ACHN (cell line): ENCODE data around the gene CAV2.

ENCODE experiments used
- DNase-seq: peaks from one replicate; pipeline ENCODE4 v3.0.0-alpha.2; 2015
- in situ Hi-C: cut with HindIII; loops from 2 replicates; pipeline ENCODE4 v1.10.0; 2017; ENCODE audit warnings: low sequenced_read_pairs, low pct_ligation_motif_present, low pct_unique_long_range_greater_than_20kb

The CAV2 gene

DNA sequence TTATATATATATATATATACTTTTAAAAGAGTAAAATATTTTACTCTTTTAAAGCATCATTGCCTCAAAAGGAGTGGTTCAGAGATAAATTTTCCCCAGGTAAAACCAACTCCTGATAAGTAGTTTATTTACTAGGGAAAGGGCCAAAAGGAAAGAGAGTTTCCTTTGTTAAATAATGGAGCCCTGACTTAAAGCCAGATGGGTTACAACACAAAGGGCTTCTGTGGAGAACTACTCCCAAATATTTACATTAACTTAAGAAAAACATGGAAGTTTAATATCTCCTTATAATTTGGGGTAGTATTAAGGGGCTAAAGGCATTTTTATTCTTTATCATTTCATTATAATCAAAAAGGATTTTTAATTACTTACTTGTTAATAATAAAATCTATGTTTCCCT lies 16.8 kb downstream of the CAV2 start:
- DNase-seq = no peak
- in situ Hi-C loops = no loop called here

GRCh38 chr7:116517626-116518025 lies 18.1 kb downstream of the CAV2 start:
- in situ Hi-C loops = no loop called here
- no peak for DNase-seq

DNA sequence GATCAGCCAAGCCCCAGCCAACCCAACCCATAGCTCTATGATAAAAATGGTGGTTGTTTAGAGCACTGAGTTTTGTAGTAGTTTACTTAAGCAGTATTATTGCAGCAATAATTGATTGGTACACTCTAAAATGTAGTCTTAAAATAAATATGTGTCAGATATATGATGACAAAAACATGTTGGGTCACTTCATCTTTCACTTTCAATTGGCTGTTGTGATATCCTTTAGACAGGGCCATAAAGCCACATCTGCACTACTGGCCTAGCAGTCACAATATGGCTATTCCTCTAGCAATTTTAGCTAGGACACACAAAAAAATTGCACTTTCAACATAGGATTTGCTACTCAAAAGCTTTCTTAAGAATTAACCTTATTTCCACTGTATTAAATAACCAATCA lies 19.4 kb downstream of the CAV2 start:
- in situ Hi-C loops = no loop called here
- DNase-seq = no peak

- in situ Hi-C loops = loop anchor here (10.0 kb wide), 1 partner anchor 266 kb away; no protein-coding TSS in a partner anchor
- DNase-seq = no peak
These were observed 21.6 kb downstream of the CAV2 start for GRCh38 chr7:116521046-116521664.

GRCh38 chr7:116522247-116522646 lies 22.7 kb downstream of the CAV2 start:
- peak; percentile 91 for DNase-seq
- in situ Hi-C loops = loop anchor here (10.0 kb wide), 1 partner anchor 267 kb away; no protein-coding TSS in a partner anchor

- DNase-seq = no peak
- in situ Hi-C loops = loop anchor here (10.0 kb wide), 1 partner anchor 269 kb away; no protein-coding TSS in a partner anchor
These were observed 24.7 kb downstream of the CAV2 start for GRCh38 chr7:116524221-116524608.

- DNase-seq = peak; percentile 99
- in situ Hi-C loops = loop anchor here (10.0 kb wide), 1 partner anchor 270 kb away; no protein-coding TSS in a partner anchor
These were observed 25.2 kb downstream of the CAV2 start, which contains the start of gene CAV1 for GRCh38 chr7:116524609-116525297. Gene CAV1 (plus strand): TSS chr7:116525036. CDS start chr7:116525063, 27 bp downstream.

GRCh38 chr7:116525298-116525912 lies 25.9 kb downstream of the CAV2 start:
- DNase-seq = peak; percentile 40
- in situ Hi-C loops = loop anchor here (10.0 kb wide), 1 partner anchor 271 kb away; no protein-coding TSS in a partner anchor

GRCh38 chr7:116525913-116526861 lies 26.6 kb downstream of the CAV2 start:
- peak; percentile 93 for DNase-seq
- in situ Hi-C loops = loop anchor here (10.0 kb wide), 1 partner anchor 271 kb away; no protein-coding TSS in a partner anchor

DNA sequence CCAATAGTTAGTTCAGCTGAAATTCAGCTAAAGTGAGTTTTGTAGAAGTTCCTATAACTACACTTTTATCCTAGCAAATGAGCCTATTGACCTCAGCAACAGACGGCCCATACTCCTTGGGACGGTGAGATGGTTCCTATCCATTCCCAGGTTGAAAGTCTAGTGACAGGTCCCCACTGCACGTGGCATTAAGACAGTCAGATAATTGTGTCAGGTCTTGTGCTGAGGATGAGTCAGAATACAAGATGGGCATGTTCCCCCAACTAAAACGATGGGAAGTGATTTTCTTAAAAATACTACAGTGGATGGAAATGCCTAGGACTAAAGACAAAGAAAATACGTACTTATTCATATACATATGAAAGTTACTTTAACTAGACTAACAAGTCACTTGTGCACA lies 27.4 kb downstream of the CAV2 start:
- in situ Hi-C loops = loop anchor here (10.0 kb wide), 1 partner anchor 272 kb away; no protein-coding TSS in a partner anchor
- peak; percentile 49 for DNase-seq

DNA sequence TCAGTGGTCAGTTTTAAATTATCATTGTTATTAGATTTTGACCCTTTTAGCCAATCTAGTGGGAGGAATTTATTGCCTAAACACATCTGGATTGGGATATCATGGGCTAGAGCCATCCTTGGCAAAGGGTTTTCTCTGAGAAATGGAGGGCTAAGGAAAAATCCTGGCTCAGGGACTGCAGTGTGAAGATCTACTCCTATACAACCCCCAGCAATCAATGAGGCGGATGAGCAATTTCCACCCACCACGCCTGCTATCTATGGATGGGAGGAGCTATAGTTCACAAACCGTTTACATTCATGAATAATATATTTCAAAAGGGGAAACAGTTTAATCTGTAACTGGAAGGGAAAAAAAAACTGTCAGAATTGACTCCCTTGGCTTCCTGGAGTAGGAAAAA lies 28.0 kb downstream of the CAV2 start:
- DNase-seq = no peak
- in situ Hi-C loops = loop anchor here (10.0 kb wide), 1 partner anchor 273 kb away; no protein-coding TSS in a partner anchor

- peak; percentile 94 for DNase-seq
These were observed 28.7 kb downstream of the CAV2 start for GRCh38 chr7:116528008-116528789.

GRCh38 chr7:116529250-116529649 lies 29.7 kb downstream of the CAV2 start:
- DNase-seq = no peak
- in situ Hi-C loops = loop anchor here (10.0 kb wide), 1 partner anchor 274 kb away; no protein-coding TSS in a partner anchor

More at GRCh38 chr7:116528008-116528789, 28.7 kb downstream of the CAV2 start:
- in situ Hi-C loops = loop anchor here (10.0 kb wide), 1 partner anchor 273 kb away; no protein-coding TSS in a partner anchor

DNA sequence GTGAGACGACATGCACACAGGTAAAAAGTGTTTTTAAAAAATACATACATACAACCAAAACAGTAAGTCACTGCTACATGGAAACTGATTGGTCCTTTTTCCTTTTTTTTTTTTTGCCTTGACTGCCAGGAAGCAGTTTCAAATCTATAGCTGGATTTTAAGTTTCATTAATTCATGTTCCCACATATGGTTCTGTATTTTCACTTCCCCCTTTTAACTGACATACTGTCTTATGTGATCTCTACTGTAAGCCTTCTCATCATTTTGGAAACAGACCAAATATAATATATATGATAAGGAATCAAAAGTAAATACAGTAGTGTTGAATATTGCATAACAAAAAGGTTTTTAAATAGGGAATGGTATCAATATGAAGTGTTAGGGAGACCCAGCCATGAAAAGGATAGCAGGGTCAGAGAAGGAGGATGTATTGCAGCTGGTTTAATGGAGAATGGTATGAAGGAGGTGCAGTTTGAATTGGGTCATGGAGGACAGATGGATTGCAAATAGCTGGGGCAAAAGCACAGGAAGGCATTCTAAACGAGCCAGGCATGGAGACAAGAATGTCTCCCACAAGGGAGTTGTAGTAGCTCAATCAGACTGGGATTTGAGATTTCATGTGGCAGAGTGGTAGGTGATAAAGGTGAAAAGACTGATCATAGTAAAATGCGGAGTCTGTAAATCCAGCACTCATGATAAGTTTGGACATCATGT lies 30.7 kb downstream of the CAV2 start:
- in situ Hi-C loops = no loop called here

DNA sequence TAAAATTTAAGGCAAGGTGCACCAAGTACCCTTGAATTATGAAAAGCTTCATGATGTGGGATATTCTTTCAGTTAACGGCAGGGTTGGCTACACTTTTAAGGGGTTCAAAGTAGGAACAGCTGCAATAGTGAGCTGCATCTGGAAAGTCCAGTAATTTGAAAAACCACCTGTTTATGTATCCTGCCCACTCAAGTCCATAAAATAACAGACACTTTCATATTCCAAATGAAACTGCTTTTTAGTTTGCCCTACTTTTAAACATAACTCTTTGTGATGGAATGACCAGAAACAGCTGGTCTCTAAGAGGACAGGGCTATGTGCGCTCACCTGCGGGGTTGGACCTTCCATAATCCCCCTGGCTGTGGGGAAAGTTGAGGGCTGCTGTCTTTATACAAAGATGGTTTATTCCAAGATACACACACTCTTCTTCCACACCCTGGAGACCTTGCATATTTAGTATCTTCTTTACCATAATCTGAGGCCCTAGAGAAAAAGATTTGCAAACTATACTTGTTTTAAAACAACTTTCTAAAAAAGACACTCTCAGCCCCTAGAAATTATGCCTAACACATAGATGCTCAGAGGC lies 32.7 kb downstream of the CAV2 start:
- in situ Hi-C loops = no loop called here
- no peak for DNase-seq

More for the DNA sequence above, 30.7 kb downstream of the CAV2 start:
- no peak for DNase-seq

- in situ Hi-C loops = no loop called here
- DNase-seq = no peak
These were observed 35.3 kb downstream of the CAV2 start for GRCh38 chr7:116534790-116535189.
